Caco-2 (cell line): ENCODE data around the gene EEPD1. TPM values are rescaled to one million over a fixed set of nuclear protein-coding genes. Genes with fewer than 3 reads are reported as not detected.

Experiments used
- BruUV-seq: library from RNA; stranded (reverse); fragments of 400-500 nt; replicated peaks from 2 replicates; lab custom pipeline; 2021; lab: Mats Ljungman, UMichigan
- CTCF ChIA-PET: fragments of 300-600 bp; sonication (Branson Sonifier 250); formaldehyde crosslinking; loops from one replicate; lab custom pipeline; 2022; ENCODE audit warnings: antibody characterized with exemption; lab: Charles Lee
- POLR2A ChIA-PET: fragments of 300-600 bp; sonication (Branson Sonifier 250); formaldehyde crosslinking; loops from one replicate; lab custom pipeline; 2022; ENCODE audit warnings: antibody characterized with exemption; lab: Charles Lee
- DNase-seq, 2 experiments: peaks; one replicate each; pipeline versions ENCODE4 v3.0.0 to v3.0.0-alpha.2; 2020 to 2022
- H3K27me3 ChIP-seq: replicated peaks from 2 replicates; pipeline ENCODE4 v1.6.0; 2011; ENCODE audit warnings: low read length; ENCODE audit not compliant: control insufficient read depth, insufficient read depth
- H3K36me3 ChIP-seq: 2 replicates; pipeline ENCODE4 v1.5.1; 2011; ENCODE audit warnings: low read length; ENCODE audit not compliant: control insufficient read depth, insufficient read depth
- H3K4me1 ChIP-seq: fragments of 250-450 bp; sonication (Bioruptor Pico); 2 replicates; pipeline ENCODE4 v1.5.1; 2020; ENCODE audit warnings: mild to moderate bottlenecking
- H3K4me3 ChIP-seq: 2 replicates; pipeline ENCODE4 v1.5.1; 2011; ENCODE audit warnings: low read depth, mild to moderate bottlenecking, control low read depth, low read length
- H3K9me3 ChIP-seq: fragments of 250-450 bp; sonication (Bioruptor Pico); 2 replicates; pipeline ENCODE4 v1.5.1; 2020; ENCODE audit warnings: mild to moderate bottlenecking, moderate library complexity
- H3K27ac Mint-ChIP-seq: one replicate; pipeline ENCODE4 v1.8.0; 2022; ENCODE audit warnings: mixed read lengths; ENCODE audit not compliant: unreplicated experiment
- H3K27me3 Mint-ChIP-seq: one replicate; pipeline ENCODE4 v1.8.0; 2022; ENCODE audit warnings: mixed read lengths; ENCODE audit not compliant: insufficient read depth, unreplicated experiment
- H3K36me3 Mint-ChIP-seq: one replicate; pipeline ENCODE4 v1.8.0; 2022; ENCODE audit warnings: mild to moderate bottlenecking, mixed read lengths; ENCODE audit not compliant: insufficient read depth, unreplicated experiment
- H3K4me1 Mint-ChIP-seq: one replicate; pipeline ENCODE4 v1.8.0; 2022; ENCODE audit warnings: low read depth, mixed read lengths; ENCODE audit not compliant: unreplicated experiment
- H3K4me3 Mint-ChIP-seq: one replicate; pipeline ENCODE4 v1.8.0; 2022; ENCODE audit warnings: mild to moderate bottlenecking, moderate library complexity, mixed read lengths; ENCODE audit not compliant: unreplicated experiment
- H3K9me3 Mint-ChIP-seq: one replicate; pipeline ENCODE4 v1.8.0; 2022; ENCODE audit warnings: mixed read lengths; ENCODE audit not compliant: unreplicated experiment
- intact Hi-C: fragments of 100-400 bp; cut with micrococcal nuclease; formaldehyde crosslinking; loops from one replicate; pipeline ENCODE4 v1.10.0; 2022; ENCODE audit not compliant: unreplicated experiment
- total RNA-seq: library from RNA; stranded (reverse); gene quantifications from 2 replicates; pipeline ENCODE4 v1.2.3, GENCODE V29; 2022
- TF ChIP-seq, protein P1 (sequence below), 2 experiments: fragments of 200-600 bp in 1 of 2; IDR thresholded peaks; 1 replicate in 1 of 2; 2 replicates in 1 of 2; pipeline versions ENCODE4 v1.5.1 to v1.8.0; 2011 to 2022; ENCODE audit warnings: antibody characterized with exemption in 1 of 2, control low read depth in 1 of 2, inconsistent platforms in 1 of 2, low read depth in 1 of 2, low read length in 1 of 2, mild to moderate bottlenecking in 1 of 2, moderate library complexity in 1 of 2; ENCODE audit not compliant: insufficient read depth in 1 of 2, severe bottlenecking in 1 of 2, unreplicated experiment in 1 of 2

EEPD1 gene
- total RNA-seq, 1 experiment from 2014 or later = 1.8 TPM

DNA sequence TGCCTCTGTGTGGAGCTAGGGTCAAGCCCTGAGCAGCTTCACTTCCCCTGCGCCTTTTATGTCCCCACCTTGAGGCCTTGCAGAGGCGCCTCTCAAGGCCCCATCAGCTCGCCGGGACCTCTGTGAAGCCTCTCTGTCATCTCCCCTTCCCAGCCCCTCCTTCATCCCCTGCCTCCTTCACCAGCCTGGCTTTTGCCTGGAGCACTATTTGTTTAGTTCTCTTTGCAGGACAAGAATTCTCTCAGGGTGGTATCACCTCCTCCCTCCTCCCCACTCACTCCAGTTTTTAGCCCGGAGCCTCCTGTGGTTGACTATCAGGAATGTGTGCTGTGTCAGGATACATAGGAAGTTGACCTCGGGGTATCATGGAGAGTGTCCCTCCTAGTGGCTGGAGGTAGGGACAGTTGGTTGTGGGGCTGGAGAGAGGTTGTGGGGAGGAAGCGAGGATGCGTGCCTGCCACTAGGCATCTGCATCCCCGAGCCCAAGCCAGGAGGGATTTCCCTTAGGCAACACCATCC lies 146.8 kb downstream of the EEPD1 start:
- H3K27me3 ChIP-seq = no peaks in the 10 kb centered on the region
- H3K4me3 ChIP-seq = no peak overlapping the region
- Mint-ChIP-seq H3K27me3 (no peaks in the 10 kb centered on the region), H3K9me3 (no peaks in the 10 kb centered on the region), H3K36me3 (no peaks in the 10 kb centered on the region), H3K27ac (peak overlapping the region; percentile 51), H3K4me1 (peaks cover 6% of the 10 kb centered on the region), H3K4me3 (no peak overlapping the region)
- H3K36me3 ChIP-seq = no peaks in the 10 kb centered on the region
- ChIA-PET CTCF (no interaction called here), POLR2A (no interaction called here)
- H3K9me3 ChIP-seq = no peaks in the 10 kb centered on the region
- intact Hi-C loops = no loop called here
- DNase-seq = no peak
- TF ChIP-seq, protein P1, sequence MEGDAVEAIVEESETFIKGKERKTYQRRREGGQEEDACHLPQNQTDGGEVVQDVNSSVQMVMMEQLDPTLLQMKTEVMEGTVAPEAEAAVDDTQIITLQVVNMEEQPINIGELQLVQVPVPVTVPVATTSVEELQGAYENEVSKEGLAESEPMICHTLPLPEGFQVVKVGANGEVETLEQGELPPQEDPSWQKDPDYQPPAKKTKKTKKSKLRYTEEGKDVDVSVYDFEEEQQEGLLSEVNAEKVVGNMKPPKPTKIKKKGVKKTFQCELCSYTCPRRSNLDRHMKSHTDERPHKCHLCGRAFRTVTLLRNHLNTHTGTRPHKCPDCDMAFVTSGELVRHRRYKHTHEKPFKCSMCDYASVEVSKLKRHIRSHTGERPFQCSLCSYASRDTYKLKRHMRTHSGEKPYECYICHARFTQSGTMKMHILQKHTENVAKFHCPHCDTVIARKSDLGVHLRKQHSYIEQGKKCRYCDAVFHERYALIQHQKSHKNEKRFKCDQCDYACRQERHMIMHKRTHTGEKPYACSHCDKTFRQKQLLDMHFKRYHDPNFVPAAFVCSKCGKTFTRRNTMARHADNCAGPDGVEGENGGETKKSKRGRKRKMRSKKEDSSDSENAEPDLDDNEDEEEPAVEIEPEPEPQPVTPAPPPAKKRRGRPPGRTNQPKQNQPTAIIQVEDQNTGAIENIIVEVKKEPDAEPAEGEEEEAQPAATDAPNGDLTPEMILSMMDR (IDR thresholded peaks at IDR 0.05; ENCODE audit: insufficient read depth in 1 of 2, low read depth in 1 of 2, low read length in 1 of 2, severe bottlenecking in 1 of 2, unreplicated experiment in 1 of 2) = no peak
- no peaks in the 10 kb centered on the region for H3K4me1 ChIP-seq
- BruUV-seq = no TSS peak

DNA sequence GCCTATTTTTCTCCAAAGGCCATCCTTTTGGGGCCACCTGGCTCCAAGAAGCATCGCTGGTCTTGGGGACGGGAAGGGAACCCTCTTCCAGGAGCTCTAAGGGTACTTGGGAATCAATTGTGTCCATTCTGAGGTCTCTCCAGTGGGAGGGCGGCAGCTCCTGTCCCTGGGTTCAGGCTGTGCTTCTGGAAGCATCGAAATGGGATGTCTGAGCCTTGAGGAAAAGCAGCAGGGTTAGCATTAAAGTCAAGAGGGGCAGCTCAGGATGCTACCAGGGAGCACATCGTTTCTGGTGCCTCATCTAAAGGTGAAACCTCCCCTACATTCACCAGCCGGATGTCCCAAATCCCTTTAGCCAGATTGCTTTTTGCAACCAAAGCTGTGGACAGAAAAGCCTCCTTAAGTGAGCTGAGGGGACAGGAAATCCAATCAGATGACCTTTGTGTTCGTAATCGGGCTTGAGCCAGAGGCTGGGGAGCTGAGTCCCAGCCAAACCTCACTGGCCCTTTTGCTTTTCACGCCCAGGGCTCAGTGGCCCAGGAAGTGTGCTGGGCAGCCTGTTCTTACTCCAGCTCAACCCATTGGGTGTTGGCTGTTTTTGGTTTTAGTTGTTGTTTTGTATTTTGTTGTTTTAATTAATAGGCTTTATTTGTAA lies 147.8 kb downstream of the EEPD1 start:
- H3K9me3 ChIP-seq = no peaks in the 10 kb centered on the region
- Mint-ChIP-seq H3K36me3 (no peaks in the 10 kb centered on the region), H3K4me3 (no peak overlapping the region), H3K27ac (no peak overlapping the region), H3K27me3 (no peaks in the 10 kb centered on the region), H3K9me3 (no peaks in the 10 kb centered on the region), H3K4me1 (peaks cover 6% of the 10 kb centered on the region)
- no peaks in the 10 kb centered on the region for H3K4me1 ChIP-seq
- DNase-seq = no peak
- no TSS peak for BruUV-seq
- intact Hi-C loops = no loop called here
- H3K27me3 ChIP-seq = no peaks in the 10 kb centered on the region
- TF ChIP-seq, protein P1 (IDR thresholded peaks at IDR 0.05; ENCODE audit: insufficient read depth in 1 of 2, low read depth in 1 of 2, low read length in 1 of 2, severe bottlenecking in 1 of 2, unreplicated experiment in 1 of 2) = no peak
- ChIA-PET POLR2A (no interaction called here), CTCF (interaction anchor here (0.7 kb wide), 1 partner anchor 320 kb away, joined by 3 read pairs; no protein-coding TSS in a partner anchor)
- no peak overlapping the region for H3K4me3 ChIP-seq
- H3K36me3 ChIP-seq = no peaks in the 10 kb centered on the region

DNA sequence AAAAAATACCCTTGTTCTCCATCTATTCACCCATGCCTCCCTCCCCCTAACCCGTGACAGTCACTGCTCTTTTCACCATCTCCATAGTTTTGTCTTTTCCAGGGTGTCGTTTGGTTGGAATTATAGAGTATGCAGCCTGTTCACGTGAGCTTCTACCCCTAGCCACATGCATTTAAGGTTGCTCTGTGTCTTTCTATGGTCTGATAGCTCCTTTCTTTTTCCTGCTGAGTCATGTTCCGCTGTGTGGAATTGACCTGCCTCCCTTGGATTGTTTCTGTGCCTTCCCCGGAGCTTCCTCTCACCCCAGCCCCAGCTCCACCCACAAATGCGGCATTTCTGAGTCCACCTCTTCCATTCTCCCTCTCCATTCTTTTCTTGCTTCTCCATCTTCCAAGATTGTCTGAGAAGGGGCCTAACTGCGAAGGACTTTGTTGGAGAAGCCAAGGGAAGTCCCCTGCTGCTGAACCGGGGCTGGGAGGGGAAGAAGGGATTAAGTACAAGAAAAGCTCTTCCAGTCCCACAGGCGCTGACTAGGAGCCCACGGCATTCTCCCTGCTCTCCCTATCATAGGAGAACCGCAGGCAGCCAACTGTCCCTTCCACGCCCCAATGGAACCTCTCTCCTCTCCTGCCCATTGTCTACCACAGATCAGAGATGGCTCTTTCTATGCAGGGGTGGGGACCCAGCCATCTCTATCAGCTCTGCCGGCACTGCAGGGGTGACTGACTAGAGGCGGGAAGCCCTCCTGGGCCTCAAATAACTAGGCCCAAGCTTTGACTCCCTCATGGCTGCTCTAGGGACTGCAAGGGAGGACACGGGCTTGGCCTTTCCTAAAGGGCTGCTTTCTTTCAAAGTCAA lies 149.1 kb downstream of the EEPD1 start:
- Mint-ChIP-seq H3K4me3 (no peak overlapping the region), H3K4me1 (peaks cover 6% of the 10 kb centered on the region), H3K36me3 (no peaks in the 10 kb centered on the region), H3K27ac (no peak overlapping the region), H3K9me3 (no peaks in the 10 kb centered on the region), H3K27me3 (no peaks in the 10 kb centered on the region)
- TF ChIP-seq, protein P1 (IDR thresholded peaks at IDR 0.05; ENCODE audit: insufficient read depth in 1 of 2, low read depth in 1 of 2, low read length in 1 of 2, severe bottlenecking in 1 of 2, unreplicated experiment in 1 of 2) = no peak
- Histone ChIP-seq H3K4me1 (no peaks in the 10 kb centered on the region), H3K36me3 (no peaks in the 10 kb centered on the region), H3K4me3 (no peak overlapping the region), H3K27me3 (no peaks in the 10 kb centered on the region), H3K9me3 (no peaks in the 10 kb centered on the region)
- intact Hi-C loops = no loop called here
- ChIA-PET CTCF (interaction anchor here (0.7 kb wide), 1 partner anchor 321 kb away, joined by 3 read pairs; no protein-coding TSS in a partner anchor), POLR2A (no interaction called here)
- BruUV-seq = no TSS peak
- no peak for DNase-seq
